HepG2 (cell line): ENCODE measurements around the gene ZNF488. TPM values are rescaled to one million over a fixed set of nuclear protein-coding genes. Genes with fewer than 3 reads are reported as not detected.

ENCODE experiments used
- ATAC-seq: fragments of 200-7000 bp; cut with Tn5 transposase; 3 replicates; pipeline ENCODE4 v1.9.1; 2020; ENCODE audit warnings: mild to moderate bottlenecking, moderate library complexity
- BruUV-seq: library from RNA; stranded (reverse); fragments of 400-500 nt; replicated peaks from 2 replicates; lab custom pipeline; 2021; lab: Mats Ljungman, UMichigan
- CTCF ChIA-PET: fragments of 300-600 bp; formaldehyde crosslinking; extraction: SDS; loops from one replicate; lab custom pipeline; 2021; ENCODE audit warnings: low total read pairs, inconsistent platforms, low intra/inter-chr PET ratio; lab: Yijun Ruan, JAX
- POLR2A ChIA-PET: fragments of 350-600 bp; sonication (Branson Sonifier 250); formaldehyde crosslinking; loops from one replicate; lab custom pipeline; 2020; ENCODE audit warnings: antibody characterized with exemption, inconsistent platforms; lab: Yijun Ruan, JAX
- DNase-seq: peaks from one replicate; pipeline ENCODE4 v3.0.0-alpha.2; 2015; ENCODE audit warnings: low spot score
- FAIRE-seq: peaks from 3 replicates; lab custom pipeline; 2011; peaks lifted over from hg19 to GRCh38; lab: Jason Lieb, UNC
- H2AFZ ChIP-seq: one replicate; pipeline ENCODE4 v1.6.1; 2011; ENCODE audit warnings: low read length, inconsistent platforms
- H3K27ac ChIP-seq: fragments of 300-600 bp; 3 replicates; pipeline ENCODE4 v1.8.0; 2011; ENCODE audit warnings: mixed run types, mild to moderate bottlenecking, mixed read lengths, low read length, inconsistent platforms; ENCODE audit not compliant: insufficient read depth; ENCODE audit errors: extremely low read length
- H3K27me3 ChIP-seq, 2 experiments: fragments of 200-600 bp in 1 of 2; 2 replicates in 1 of 2; 3 replicates in 1 of 2; pipeline versions ENCODE4 v1.6.0 to v1.8.0; 2011; ENCODE audit warnings: low read length in 2 of 2, mild to moderate bottlenecking in 2 of 2, moderate library complexity in 2 of 2, inconsistent platforms in 1 of 2; ENCODE audit not compliant: insufficient read depth in 2 of 2, control insufficient read depth in 1 of 2
- H3K36me3 ChIP-seq, 2 experiments: fragments of 200-600 bp in 1 of 2; replicated peaks in 1 of 2; 2 replicates in 1 of 2; 3 replicates in 1 of 2; pipeline versions ENCODE4 v1.5.1 to v1.8.0; 2011; ENCODE audit warnings: low read length in 2 of 2, inconsistent platforms in 1 of 2; ENCODE audit not compliant: insufficient read depth in 2 of 2, control insufficient read depth in 1 of 2
- H3K4me1 ChIP-seq: 2 replicates; pipeline ENCODE4 v1.5.1; 2012; ENCODE audit warnings: low read length, inconsistent platforms; ENCODE audit not compliant: insufficient read depth
- H3K4me2 ChIP-seq: 2 replicates; pipeline ENCODE4 v1.6.0; 2011; ENCODE audit warnings: low read depth, low read length, inconsistent platforms
- H3K4me3 ChIP-seq, 3 experiments: fragments of 200-600 bp in 1 of 3; sonication (generic), shearing (Covaris generic) in 1 of 3; replicated peaks in 1 of 3; 2 replicates each; pipeline ENCODE4 v1.5.1; 2011 to 2016; ENCODE audit warnings: low read length in 3 of 3, inconsistent platforms in 2 of 3, low read depth in 2 of 3, mild to moderate bottlenecking in 2 of 3, control low read depth in 1 of 3, mixed read lengths in 1 of 3; ENCODE audit not compliant: insufficient read depth in 1 of 3
- H3K79me2 ChIP-seq: one replicate; pipeline ENCODE4 v1.6.1; 2011; ENCODE audit warnings: low read length, inconsistent platforms; ENCODE audit not compliant: insufficient read depth
- H3K9ac ChIP-seq: 2 replicates; pipeline ENCODE4 v1.6.0; 2011; ENCODE audit warnings: mild to moderate bottlenecking, low read depth, low read length, inconsistent platforms; ENCODE audit not compliant: insufficient read depth
- H3K9me3 ChIP-seq: 2 replicates; pipeline ENCODE4 v1.5.1; 2012; ENCODE audit warnings: mild to moderate bottlenecking, low read length
- H4K20me1 ChIP-seq: 2 replicates; pipeline ENCODE4 v1.6.0; 2011; ENCODE audit warnings: inconsistent platforms, mild to moderate bottlenecking, low read length, moderate library complexity; ENCODE audit not compliant: insufficient read depth
- AKAP8 ChIP-seq: sonication (generic); formaldehyde crosslinking; IDR thresholded peaks from 2 replicates; pipeline ENCODE4 v1.5.1; 2020; ENCODE audit warnings: mild to moderate bottlenecking, missing genetic modification reagents
- DPF2 ChIP-seq: sonication (generic); formaldehyde crosslinking; IDR thresholded peaks from 2 replicates; pipeline ENCODE4 v1.4.0; 2020; ENCODE audit warnings: mild to moderate bottlenecking, low read depth, missing genetic modification reagents, borderline replicate concordance
- FOXA3 ChIP-seq: IDR thresholded peaks from 2 replicates; pipeline ENCODE4 v1.6.1; 2016; ENCODE audit warnings: missing genetic modification reagents, missing compliant biosample characterization
- KDM3A ChIP-seq: IDR thresholded peaks from 2 replicates; pipeline ENCODE4 v1.6.1; 2018; ENCODE audit warnings: low read depth, missing compliant biosample characterization
- MTA3 ChIP-seq: sonication (generic); formaldehyde crosslinking; IDR thresholded peaks from 2 replicates; pipeline ENCODE4 v1.4.0; 2020; ENCODE audit warnings: missing genetic modification reagents
- NFYB ChIP-seq: sonication (generic); formaldehyde crosslinking; IDR thresholded peaks from 2 replicates; pipeline ENCODE4 v1.4.0; 2020; ENCODE audit warnings: missing genetic modification reagents
- NFYC ChIP-seq: IDR thresholded peaks from 2 replicates; pipeline ENCODE4 v1.6.1; 2016; ENCODE audit warnings: missing genetic modification reagents, missing compliant biosample characterization
- SMAD9 ChIP-seq: sonication (generic); formaldehyde crosslinking; IDR thresholded peaks from 2 replicates; pipeline ENCODE4 v1.5.1; 2020; ENCODE audit warnings: mild to moderate bottlenecking, missing genetic modification reagents
- TBX2 ChIP-seq: sonication (generic); formaldehyde crosslinking; IDR thresholded peaks from 2 replicates; pipeline ENCODE4 v1.5.0; 2020; ENCODE audit warnings: missing genetic modification reagents, mild to moderate bottlenecking, borderline replicate concordance
- ZIK1 ChIP-seq: sonication (generic); formaldehyde crosslinking; IDR thresholded peaks from 2 replicates; pipeline ENCODE4 v1.5.0; 2020; ENCODE audit warnings: mild to moderate bottlenecking, low read depth, missing genetic modification reagents, borderline replicate concordance
- ZNF354B ChIP-seq: sonication (generic); formaldehyde crosslinking; IDR thresholded peaks from 2 replicates; pipeline ENCODE4 v1.8.0; 2022; ENCODE audit warnings: mild to moderate bottlenecking, missing genetic modification reagents
- ZNF570 ChIP-seq: sonication (generic); formaldehyde crosslinking; IDR thresholded peaks from 2 replicates; pipeline ENCODE4 v1.4.0; 2020; ENCODE audit warnings: mild to moderate bottlenecking, missing genetic modification reagents, borderline replicate concordance
- ZNF761 ChIP-seq: sonication (generic); formaldehyde crosslinking; conservative IDR thresholded peaks from 2 replicates; pipeline ENCODE4 v1.4.0; 2020; ENCODE audit warnings: mild to moderate bottlenecking, missing genetic modification reagents
- ZNF879 ChIP-seq: sonication (generic); formaldehyde crosslinking; IDR thresholded peaks from 2 replicates; pipeline ENCODE4 v1.8.1; 2023; ENCODE audit warnings: missing genetic modification reagents
- whole genome bisulfite sequencing: methylation state at CpG from one replicate; pipeline ENCODE4 v1.1.6; 2017; ENCODE audit warnings: low lambda C conversion rate; 5-methylcytosine and 5-hydroxymethylcytosine counted together
- in situ Hi-C: cut with HindIII; loops from 2 replicates; pipeline ENCODE4 v1.10.0; 2017; ENCODE audit warnings: low pct_unique_long_range_greater_than_20kb; ENCODE audit not compliant: extremely low pct_ligation_motif_present
- intact Hi-C: fragments of 100-400 bp; cut with micrococcal nuclease; formaldehyde crosslinking; loops from one replicate; pipeline ENCODE4 v1.10.0; 2022; ENCODE audit not compliant: unreplicated experiment
- polyA plus RNA-seq, 8 experiments: library from polyadenylated mRNA; depleted of rRNA in 3 of 8; stranded (reverse) in 7 of 8; unstranded in 1 of 8; fragments of >200 nt; fragmentation: Illumina TruSeq in 4 of 8; extraction: Trizol in 4 of 8; gene quantifications; 2 replicates each; pipeline versions ENCODE4 v1.2.1 to v1.2.3, GENCODE V29; 2011 to 2016; ENCODE audit warnings: low read depth in 4 of 8, missing spikeins in 1 of 8, mixed read lengths in 1 of 8; ENCODE audit not compliant: insufficient read depth in 1 of 8
- total RNA-seq, 5 experiments: library from RNA; depleted of rRNA; stranded (reverse); fragments of >200 nt; fragmentation: Illumina TruSeq; extraction: Trizol; gene quantifications; 2 replicates each; pipeline ENCODE4 v1.2.3, GENCODE V29; 2016; ENCODE audit warnings: low read depth in 1 of 5
- TF ChIP-seq, protein P1 (sequence below): sonication (generic); formaldehyde crosslinking; IDR thresholded peaks from 2 replicates; pipeline ENCODE4 v1.4.0; 2020; ENCODE audit warnings: mild to moderate bottlenecking, missing genetic modification reagents
- TF ChIP-seq, protein P2 (sequence below): IDR thresholded peaks from 2 replicates; pipeline ENCODE4 v1.6.1; 2016; ENCODE audit warnings: missing biosample characterization, missing genetic modification reagents, low read depth
- TF ChIP-seq, protein P3 (sequence below): sonication (generic); formaldehyde crosslinking; IDR thresholded peaks from 2 replicates; pipeline ENCODE4 v1.4.0; 2020; ENCODE audit warnings: missing genetic modification reagents, low read depth, mild to moderate bottlenecking, borderline replicate concordance

ZNF488 gene
- total and polyA plus RNA-seq, 2 of the 13 experiments (the other 11 are each of a cell fraction or from before 2014, with no cell fraction given) = 0.13 to 0.15 TPM

DNA sequence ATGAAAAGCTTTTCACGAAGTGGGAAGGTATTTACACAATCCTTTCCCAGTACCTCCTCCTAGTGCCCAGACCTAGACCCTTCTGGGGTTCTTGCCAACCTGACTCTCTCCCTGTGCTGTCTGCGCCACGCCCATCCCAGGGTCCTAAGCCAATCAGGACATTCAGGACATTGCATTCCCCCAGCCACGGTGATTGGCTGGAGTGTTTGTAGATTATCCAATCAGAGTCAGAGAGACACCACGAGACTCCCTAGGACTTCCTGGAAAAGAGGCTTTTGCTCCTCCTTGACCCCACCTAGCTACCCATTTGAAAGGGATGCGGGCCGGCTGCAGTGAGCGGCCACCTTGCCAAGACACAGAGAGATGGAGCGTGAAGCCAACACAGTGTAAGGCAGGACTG is 65.4 kb downstream of the ZNF488 start:
- ATAC-seq = no peak
- Histone ChIP-seq H3K4me1 (no peaks in the 10 kb centered on the region), H3K4me3 (no peak overlapping the region), H3K27ac (no peak overlapping the region), H4K20me1 (no peaks in the 10 kb centered on the region), H2AFZ (no peak overlapping the region), H3K9ac (no peak overlapping the region), H3K27me3 (peaks cover 0 to 8% of the 10 kb centered on the region in 2 experiments; a peak in 2 of 5 replicates), H3K36me3 (no peaks in the 10 kb centered on the region), H3K9me3 (no peaks in the 10 kb centered on the region), H3K4me2 (no peak overlapping the region), H3K79me2 (no peaks in the 10 kb centered on the region)
- DNase-seq = peak; percentile 3
- in situ Hi-C loops = no loop called here
- no peak for FAIRE-seq
- ChIA-PET POLR2A (no interaction called here), CTCF (no interaction called here)
- no TSS peak for BruUV-seq
- TF ChIP-seq ZIK1 (CRISPR knock-in tag) (no peak), NFYC (CRISPR knock-in tag) (peak; percentile 53; the same call in 1 of the 2 replicates), NFYB (CRISPR knock-in tag) (peak; percentile 64), ZNF879 (no peak), ZNF354B (CRISPR knock-in tag) (no peak), ZNF570 (CRISPR knock-in tag) (no peak), FOXA3 (no peak), TBX2 (CRISPR knock-in tag) (no peak), SMAD9 (CRISPR knock-in tag) (no peak), MTA3 (no peak), DPF2 (CRISPR knock-in tag) (no peak), KDM3A (CRISPR knock-in tag) (no peak), AKAP8 (CRISPR knock-in tag) (no peak), ZNF761 (CRISPR knock-in tag) (no peak)
- TF ChIP-seq, protein P1, sequence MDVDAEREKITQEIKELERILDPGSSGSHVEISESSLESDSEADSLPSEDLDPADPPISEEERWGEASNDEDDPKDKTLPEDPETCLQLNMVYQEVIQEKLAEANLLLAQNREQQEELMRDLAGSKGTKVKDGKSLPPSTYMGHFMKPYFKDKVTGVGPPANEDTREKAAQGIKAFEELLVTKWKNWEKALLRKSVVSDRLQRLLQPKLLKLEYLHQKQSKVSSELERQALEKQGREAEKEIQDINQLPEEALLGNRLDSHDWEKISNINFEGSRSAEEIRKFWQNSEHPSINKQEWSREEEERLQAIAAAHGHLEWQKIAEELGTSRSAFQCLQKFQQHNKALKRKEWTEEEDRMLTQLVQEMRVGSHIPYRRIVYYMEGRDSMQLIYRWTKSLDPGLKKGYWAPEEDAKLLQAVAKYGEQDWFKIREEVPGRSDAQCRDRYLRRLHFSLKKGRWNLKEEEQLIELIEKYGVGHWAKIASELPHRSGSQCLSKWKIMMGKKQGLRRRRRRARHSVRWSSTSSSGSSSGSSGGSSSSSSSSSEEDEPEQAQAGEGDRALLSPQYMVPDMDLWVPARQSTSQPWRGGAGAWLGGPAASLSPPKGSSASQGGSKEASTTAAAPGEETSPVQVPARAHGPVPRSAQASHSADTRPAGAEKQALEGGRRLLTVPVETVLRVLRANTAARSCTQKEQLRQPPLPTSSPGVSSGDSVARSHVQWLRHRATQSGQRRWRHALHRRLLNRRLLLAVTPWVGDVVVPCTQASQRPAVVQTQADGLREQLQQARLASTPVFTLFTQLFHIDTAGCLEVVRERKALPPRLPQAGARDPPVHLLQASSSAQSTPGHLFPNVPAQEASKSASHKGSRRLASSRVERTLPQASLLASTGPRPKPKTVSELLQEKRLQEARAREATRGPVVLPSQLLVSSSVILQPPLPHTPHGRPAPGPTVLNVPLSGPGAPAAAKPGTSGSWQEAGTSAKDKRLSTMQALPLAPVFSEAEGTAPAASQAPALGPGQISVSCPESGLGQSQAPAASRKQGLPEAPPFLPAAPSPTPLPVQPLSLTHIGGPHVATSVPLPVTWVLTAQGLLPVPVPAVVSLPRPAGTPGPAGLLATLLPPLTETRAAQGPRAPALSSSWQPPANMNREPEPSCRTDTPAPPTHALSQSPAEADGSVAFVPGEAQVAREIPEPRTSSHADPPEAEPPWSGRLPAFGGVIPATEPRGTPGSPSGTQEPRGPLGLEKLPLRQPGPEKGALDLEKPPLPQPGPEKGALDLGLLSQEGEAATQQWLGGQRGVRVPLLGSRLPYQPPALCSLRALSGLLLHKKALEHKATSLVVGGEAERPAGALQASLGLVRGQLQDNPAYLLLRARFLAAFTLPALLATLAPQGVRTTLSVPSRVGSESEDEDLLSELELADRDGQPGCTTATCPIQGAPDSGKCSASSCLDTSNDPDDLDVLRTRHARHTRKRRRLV (CRISPR knock-in tag) = no peak
- TF ChIP-seq, protein P2, sequence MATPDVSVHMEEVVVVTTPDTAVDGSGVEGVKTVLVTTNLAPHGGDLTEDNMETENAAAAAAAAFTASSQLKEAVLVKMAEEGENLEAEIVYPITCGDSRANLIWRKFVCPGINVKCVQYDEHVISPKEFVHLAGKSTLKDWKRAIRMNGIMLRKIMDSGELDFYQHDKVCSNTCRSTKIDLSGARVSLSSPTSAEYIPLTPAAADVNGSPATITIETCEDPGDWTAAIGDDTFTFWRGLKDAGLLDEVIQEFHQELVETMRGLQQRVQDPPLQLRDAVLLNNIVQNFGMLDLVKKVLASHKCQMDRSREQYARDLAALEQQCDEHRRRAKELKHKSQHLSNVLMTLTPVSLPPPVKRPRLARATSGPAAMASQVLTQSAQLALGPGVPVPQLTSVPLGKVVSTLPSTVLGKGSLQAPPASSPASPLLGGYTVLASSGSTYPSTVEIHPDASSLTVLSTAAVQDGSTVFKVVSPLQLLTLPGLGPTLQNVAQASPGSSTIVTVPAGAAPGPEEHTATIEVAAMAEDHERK = no peak
- TF ChIP-seq, protein P3, sequence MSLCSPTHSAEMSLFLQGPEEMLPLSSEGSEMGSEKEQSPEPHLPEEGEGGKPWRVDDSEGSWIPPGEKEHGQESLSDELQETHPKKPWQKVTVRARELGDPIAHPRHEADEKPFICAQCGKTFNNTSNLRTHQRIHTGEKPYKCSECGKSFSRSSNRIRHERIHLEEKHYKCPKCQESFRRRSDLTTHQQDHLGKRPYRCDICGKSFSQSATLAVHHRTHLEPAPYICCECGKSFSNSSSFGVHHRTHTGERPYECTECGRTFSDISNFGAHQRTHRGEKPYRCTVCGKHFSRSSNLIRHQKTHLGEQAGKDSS (CRISPR knock-in tag) = no peak
- intact Hi-C loops = no loop called here
- WGBS = 23% methylated on average over 9 of the region's 9 CpGs
